Progenitor cell of endocrine pancreas (in vitro differentiated cells): ENCODE data around the gene TM7SF3. TPM values are rescaled to one million over a fixed set of nuclear protein-coding genes. Genes with fewer than 3 reads are reported as not detected.

Experiments
- DNase-seq: peaks from one replicate; pipeline ENCODE4 v3.0.0; 2021; ENCODE audit warnings: low spot score; ENCODE audit not compliant: unreplicated experiment
- H3K27ac Mint-ChIP-seq: 2 replicates; pipeline ENCODE4 v1.8.0; 2021; ENCODE audit warnings: mild to moderate bottlenecking, moderate library complexity, mixed read lengths
- H3K27me3 Mint-ChIP-seq: 2 replicates; pipeline ENCODE4 v1.8.0; 2021; ENCODE audit warnings: mixed read lengths
- H3K36me3 Mint-ChIP-seq: 2 replicates; pipeline ENCODE4 v1.8.0; 2022; ENCODE audit warnings: mixed read lengths; ENCODE audit not compliant: insufficient read depth
- H3K4me1 Mint-ChIP-seq: 2 replicates; pipeline ENCODE4 v1.8.0; 2021; ENCODE audit warnings: low read depth, mixed read lengths
- H3K4me3 Mint-ChIP-seq: 2 replicates; pipeline ENCODE4 v1.8.0; 2021; ENCODE audit warnings: low read depth, mild to moderate bottlenecking, moderate library complexity, mixed read lengths
- H3K9me3 Mint-ChIP-seq: 2 replicates; pipeline ENCODE4 v1.8.0; 2021; ENCODE audit warnings: low read depth, mixed read lengths
- total RNA-seq: library from RNA; stranded (reverse); gene quantifications from 2 replicates; pipeline ENCODE4 v1.2.1, GENCODE V29; 2021
- TF ChIP-seq, protein P1 (sequence below): fragments of 200-600 bp; sonication (generic); IDR thresholded peaks from one replicate; pipeline ENCODE4 v1.5.0; 2021; ENCODE audit warnings: antibody characterized with exemption, mild to moderate bottlenecking; ENCODE audit not compliant: unreplicated experiment

TM7SF3 gene
- total RNA-seq, 1 donor from 2014 or later: 81.0 TPM

DNA sequence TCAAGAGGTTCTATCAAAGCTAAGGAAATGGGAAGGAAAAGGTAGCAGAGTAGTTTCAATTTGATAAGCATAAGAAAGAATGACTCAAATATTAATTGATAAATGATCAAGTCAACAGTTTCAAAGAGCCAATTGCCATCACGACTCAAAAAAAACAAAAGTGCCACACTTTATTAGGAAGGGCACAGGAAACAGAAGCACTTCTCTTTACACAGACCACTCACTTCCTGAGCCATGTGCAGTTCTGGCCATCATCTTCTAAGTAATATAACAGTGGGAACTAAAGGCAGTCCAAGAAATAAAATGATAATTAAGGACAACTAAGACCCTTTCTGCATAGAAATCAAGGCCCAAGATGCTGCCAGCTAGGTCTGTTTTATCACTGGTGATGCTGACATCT, 13.2 kb downstream of the TM7SF3 start:
- Mint-ChIP-seq H3K4me1 (peaks cover 4% of the 10 kb centered on the region), H3K9me3 (no peaks in the 10 kb centered on the region), H3K27me3 (no peaks in the 10 kb centered on the region), H3K36me3 (peaks cover 11% of the 10 kb centered on the region), H3K27ac (no peak overlapping the region), H3K4me3 (no peak overlapping the region)
- TF ChIP-seq, protein P1, sequence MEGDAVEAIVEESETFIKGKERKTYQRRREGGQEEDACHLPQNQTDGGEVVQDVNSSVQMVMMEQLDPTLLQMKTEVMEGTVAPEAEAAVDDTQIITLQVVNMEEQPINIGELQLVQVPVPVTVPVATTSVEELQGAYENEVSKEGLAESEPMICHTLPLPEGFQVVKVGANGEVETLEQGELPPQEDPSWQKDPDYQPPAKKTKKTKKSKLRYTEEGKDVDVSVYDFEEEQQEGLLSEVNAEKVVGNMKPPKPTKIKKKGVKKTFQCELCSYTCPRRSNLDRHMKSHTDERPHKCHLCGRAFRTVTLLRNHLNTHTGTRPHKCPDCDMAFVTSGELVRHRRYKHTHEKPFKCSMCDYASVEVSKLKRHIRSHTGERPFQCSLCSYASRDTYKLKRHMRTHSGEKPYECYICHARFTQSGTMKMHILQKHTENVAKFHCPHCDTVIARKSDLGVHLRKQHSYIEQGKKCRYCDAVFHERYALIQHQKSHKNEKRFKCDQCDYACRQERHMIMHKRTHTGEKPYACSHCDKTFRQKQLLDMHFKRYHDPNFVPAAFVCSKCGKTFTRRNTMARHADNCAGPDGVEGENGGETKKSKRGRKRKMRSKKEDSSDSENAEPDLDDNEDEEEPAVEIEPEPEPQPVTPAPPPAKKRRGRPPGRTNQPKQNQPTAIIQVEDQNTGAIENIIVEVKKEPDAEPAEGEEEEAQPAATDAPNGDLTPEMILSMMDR: no peak
- DNase-seq: no peak

DNA sequence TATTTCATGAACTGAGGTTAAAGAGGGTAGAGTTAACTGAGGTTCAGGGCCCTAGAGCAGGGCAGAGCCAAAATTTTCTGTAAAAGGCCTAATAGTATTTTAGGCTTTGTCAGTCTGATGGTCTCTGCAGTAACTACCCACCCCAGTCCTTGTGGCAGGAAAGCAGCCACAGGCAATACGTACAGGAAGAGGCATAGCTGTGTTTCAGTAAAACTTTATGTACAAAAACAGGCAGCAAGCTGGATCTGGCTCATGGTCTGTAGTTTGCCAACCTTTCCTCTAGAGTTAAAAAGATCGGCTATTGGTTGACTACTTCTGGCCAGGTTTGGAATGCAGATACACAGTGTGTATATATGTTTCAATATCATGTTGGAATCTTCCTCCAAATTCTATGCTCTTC, 17.2 kb downstream of the TM7SF3 start:
- Mint-ChIP-seq H3K4me3 (no peak overlapping the region), H3K9me3 (no peaks in the 10 kb centered on the region), H3K27ac (no peak overlapping the region), H3K27me3 (no peaks in the 10 kb centered on the region), H3K4me1 (no peaks in the 10 kb centered on the region), H3K36me3 (peaks cover 18% of the 10 kb centered on the region)
- no peak for DNase-seq
- TF ChIP-seq, protein P1: no peak

DNA sequence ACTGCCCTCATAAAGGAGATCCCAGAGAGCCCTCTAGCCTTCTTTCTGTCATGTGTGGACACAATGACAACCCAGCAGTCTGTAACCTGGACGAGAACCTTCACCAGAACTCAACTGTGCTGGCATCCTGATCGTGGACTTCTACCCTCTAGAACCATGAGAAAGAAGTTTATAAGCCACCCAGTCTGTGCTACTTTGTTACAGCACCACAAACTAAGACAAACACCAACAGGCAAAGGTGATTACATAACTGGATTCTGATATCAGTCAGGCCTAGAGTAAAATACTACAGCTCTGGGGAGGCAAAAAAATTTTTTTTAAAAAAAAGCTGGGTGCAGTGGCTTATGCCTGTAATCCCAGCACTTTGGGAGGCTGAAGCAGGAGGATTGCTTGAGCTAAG, 18.5 kb downstream of the TM7SF3 start:
- Mint-ChIP-seq H3K4me1 (no peaks in the 10 kb centered on the region), H3K27me3 (no peaks in the 10 kb centered on the region), H3K4me3 (no peak overlapping the region), H3K9me3 (no peaks in the 10 kb centered on the region), H3K27ac (no peak overlapping the region), H3K36me3 (peaks cover 17% of the 10 kb centered on the region)
- no peak for DNase-seq
- TF ChIP-seq, protein P1: no peak

DNA sequence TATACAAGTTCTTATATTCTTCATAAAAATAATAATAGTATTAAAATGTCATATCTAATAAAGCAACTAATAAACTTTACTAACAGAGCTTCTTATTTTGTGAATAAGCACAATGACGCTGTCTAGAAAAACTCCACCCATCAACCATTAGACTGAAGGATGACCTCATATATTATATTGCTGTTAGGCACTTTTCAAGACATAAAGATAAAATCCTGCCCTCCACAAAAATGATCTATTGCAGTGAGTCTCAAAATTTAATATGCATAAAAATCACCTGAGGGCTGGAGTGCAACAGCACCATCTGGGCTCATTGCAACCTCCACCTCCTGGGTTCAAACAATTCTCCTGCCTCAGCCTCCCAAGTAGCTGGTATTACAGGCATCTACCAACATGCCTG, 20.1 kb downstream of the TM7SF3 start:
- Mint-ChIP-seq H3K36me3 (peaks cover 21% of the 10 kb centered on the region), H3K4me3 (no peak overlapping the region), H3K9me3 (no peaks in the 10 kb centered on the region), H3K4me1 (peaks cover 2% of the 10 kb centered on the region), H3K27ac (no peak overlapping the region), H3K27me3 (no peaks in the 10 kb centered on the region)
- TF ChIP-seq, protein P1: no peak
- DNase-seq: no peak

DNA sequence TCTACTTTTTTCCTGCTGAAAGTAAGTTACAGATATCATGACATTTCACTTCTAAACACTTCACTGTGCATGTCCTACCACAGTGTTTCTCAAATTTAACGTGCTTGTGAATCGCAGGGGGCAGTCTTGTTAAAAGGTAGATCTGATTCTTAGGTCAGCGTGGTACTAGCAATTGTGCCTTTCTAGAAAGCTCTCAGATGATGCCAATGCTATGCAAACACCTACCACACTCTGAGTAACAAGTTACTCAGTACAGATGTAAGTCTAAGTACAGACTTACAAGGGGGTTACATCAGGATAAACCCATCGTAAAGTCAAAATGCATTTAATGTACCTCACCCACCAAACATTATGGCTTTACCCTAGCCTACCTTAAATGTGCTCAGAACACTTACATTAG, 22.4 kb downstream of the TM7SF3 start:
- peaks cover 2% of the 10 kb centered on the region for H3K4me1 Mint-ChIP-seq
- no peak for DNase-seq
- H3K36me3 Mint-ChIP-seq: peaks cover 20% of the 10 kb centered on the region
- H3K9me3 Mint-ChIP-seq: no peaks in the 10 kb centered on the region
- no peak overlapping the region for H3K27ac Mint-ChIP-seq
- no peak overlapping the region for H3K4me3 Mint-ChIP-seq
- no peaks in the 10 kb centered on the region for H3K27me3 Mint-ChIP-seq
- TF ChIP-seq, protein P1: no peak
